Aortic smooth muscle cell (primary cell): ENCODE results near the gene FAM221B. TPM values are rescaled to one million over a fixed set of nuclear protein-coding genes. Genes with fewer than 3 reads are reported as not detected.

Experiments used
- total RNA-seq: library from RNA; depleted of rRNA; stranded (reverse); fragments of >200 nt; gene quantifications from 2 replicates; pipeline ENCODE4 v1.2.3, GENCODE V29; 2014

The FAM221B gene, protein sequence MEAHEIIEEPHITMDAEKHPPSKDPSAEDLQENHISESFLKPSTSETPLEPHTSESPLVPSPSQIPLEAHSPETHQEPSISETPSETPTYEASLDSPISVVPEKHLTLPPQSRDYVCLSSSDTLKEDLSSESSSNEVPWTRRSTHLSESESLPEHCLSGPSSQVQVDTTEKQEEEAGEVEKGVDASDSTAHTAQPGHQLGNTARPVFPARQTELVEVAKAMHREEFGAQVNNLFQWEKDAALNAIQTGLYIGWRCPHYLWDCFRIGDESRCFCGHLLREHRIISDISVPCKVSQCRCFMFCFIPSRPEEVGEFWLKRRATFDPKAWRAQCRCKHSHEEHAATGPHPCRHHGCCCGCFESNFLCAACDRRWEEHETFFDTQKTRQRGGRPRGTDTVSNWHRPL
- not detected in 2 replicates for total RNA-seq

DNA sequence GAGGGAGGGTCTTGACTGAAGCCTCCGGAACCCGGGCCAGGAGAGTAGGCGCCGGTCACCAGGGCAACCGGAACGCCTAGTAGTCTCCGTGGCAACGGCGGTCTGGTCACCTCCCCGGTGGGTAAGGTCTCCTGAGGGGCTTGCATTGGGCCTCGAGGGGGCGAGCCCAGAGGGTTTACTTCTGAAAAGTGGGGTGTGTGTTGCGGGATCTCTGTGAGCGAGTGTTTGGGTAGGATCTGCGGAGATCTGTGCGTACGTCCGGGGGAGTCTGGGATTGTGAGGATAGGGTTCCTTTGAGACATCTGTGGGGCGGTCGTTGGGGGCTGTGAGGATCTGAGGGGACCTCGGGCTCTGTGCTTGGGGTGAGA is at the start of gene FAM221B:
Gene FAM221B (minus strand): TSS at position 17 of the 368 bp plus-strand sequence. CDS start 2,571 bp downstream, outside the sequence.

GRCh38 chr9:35870351-35870923 is 41.9 kb upstream of the FAM221B start, which contains the start of gene OR13J1:
TSS of gene OR13J1 (minus strand) at chr9:35870401. CDS start at chr9:35870401, 0 bp downstream.

GRCh38 chr9:35829084-35829763 is 692 bp upstream of the FAM221B start, which contains the start of gene TMEM8B:
TSS of gene TMEM8B (plus strand) at chr9:35829228. CDS start at chr9:35829448, 220 bp downstream.

GRCh38 chr9:35814841-35815543 is 13.5 kb downstream of the FAM221B start, which contains the start of gene HINT2:
TSS of gene HINT2 (minus strand) at chr9:35815042. CDS start at chr9:35814979, 63 bp downstream.

GRCh38 chr9:35812025-35812602 is 16.4 kb downstream of the FAM221B start, which contains the start of gene SPAG8:
TSS of gene SPAG8 (minus strand) at chr9:35812262. CDS start at chr9:35812147, 115 bp downstream.

GRCh38 chr9:35791297-35791921 is 37.1 kb downstream of the FAM221B start, which contains the start of gene NPR2:
TSS of gene NPR2 (plus strand) at chr9:35791591. CDS start at chr9:35792409, 818 bp downstream.

Other genes with a start within 250 kb of the FAM221B start
- 8.2 and 9.6 TPM in 2 replicates for gene TESK1, start 223.5 kb downstream of the FAM221B start, total RNA-seq
- 1.1 TPM in 2 replicates for gene CD72, start 210.3 kb downstream of the FAM221B start, total RNA-seq
- 0.25 and 0.53 TPM in 2 replicates for gene SIT1, start 177.8 kb downstream of the FAM221B start, total RNA-seq
- 33,640 and 43,179 TPM in 2 replicates for gene RMRP, start 170.7 kb downstream of the FAM221B start, total RNA-seq
- gene CCDC107, start 170.4 kb downstream of the FAM221B start, total RNA-seq, result 16.1 and 19.0 TPM in 2 replicates
- 0.44 and 0.53 TPM in 2 replicates for gene ARHGEF39, start 163.5 kb downstream of the FAM221B start, total RNA-seq
- not detected in 2 replicates for gene CA9, start 154.8 kb downstream of the FAM221B start, total RNA-seq
- gene TPM2, start 138.8 kb downstream of the FAM221B start, total RNA-seq, result 805 and 904 TPM in 2 replicates
- gene TLN1, start 96.5 kb downstream of the FAM221B start, total RNA-seq, result 322 and 363 TPM in 2 replicates
- 79.8 and 82.0 TPM in 2 replicates for gene CREB3, start 96.1 kb downstream of the FAM221B start, total RNA-seq
- gene GBA2, start 79.5 kb downstream of the FAM221B start, total RNA-seq, result 21.4 and 29.0 TPM in 2 replicates
- gene RGP1, start 79.4 kb downstream of the FAM221B start, total RNA-seq, result 13.6 and 17.5 TPM in 2 replicates
- gene MSMP, start 74.5 kb downstream of the FAM221B start, total RNA-seq, result 0.31 and 1.6 TPM in 2 replicates
- gene NPR2, start 37.1 kb downstream of the FAM221B start, total RNA-seq, result 21.5 and 34.6 TPM in 2 replicates
- 1.7 TPM in 2 replicates for gene SPAG8, start 16.5 kb downstream of the FAM221B start, total RNA-seq
- gene HINT2, start 13.7 kb downstream of the FAM221B start, total RNA-seq, result 38.2 and 39.0 TPM in 2 replicates
- gene TMEM8B, start 496 bp upstream of the FAM221B start, total RNA-seq, result 2.0 and 3.0 TPM in 2 replicates
- gene OR13J1, start 41.7 kb upstream of the FAM221B start, total RNA-seq, result not detected in 2 replicates
- gene HRCT1, start 77.5 kb upstream of the FAM221B start, total RNA-seq, result 1.3 and 2.2 TPM in 2 replicates
- 0.12 and 0.26 TPM in 2 replicates for gene SPAAR, start 80.8 kb upstream of the FAM221B start, total RNA-seq
- gene OR2S2, start 129.4 kb upstream of the FAM221B start, total RNA-seq, result not detected in 2 replicates
- gene RECK, start 208.2 kb upstream of the FAM221B start, total RNA-seq, result 25.1 and 26.9 TPM in 2 replicates